H9 (cell line): Measurements from ENCODE around the gene MS4A18. TPM values are rescaled to one million over a fixed set of nuclear protein-coding genes. Genes with fewer than 3 reads are reported as not detected.

Experiments
- DNase-seq: peaks from one replicate; pipeline ENCODE4 v3.0.0-alpha.2; 2017
- H2AFZ ChIP-seq: one replicate; pipeline ENCODE4 v1.6.1; 2013; ENCODE audit warnings: mild to moderate bottlenecking, low read length, control low read depth, moderate library complexity
- H2AK5ac ChIP-seq: 2 replicates; pipeline ENCODE4 v1.6.1; 2013; ENCODE audit warnings: low read length, control low read depth, mixed read lengths; ENCODE audit not compliant: insufficient read length
- H2BK120ac ChIP-seq: one replicate; pipeline ENCODE4 v1.6.1; 2013; ENCODE audit warnings: low read depth, mild to moderate bottlenecking, low read length, control low read depth, inconsistent platforms; ENCODE audit not compliant: poor library complexity, severe bottlenecking
- H2BK12ac ChIP-seq: 2 replicates; pipeline ENCODE4 v1.6.1; 2013; ENCODE audit warnings: low read length, control low read depth, mixed read lengths, low read depth; ENCODE audit not compliant: insufficient read length
- H2BK15ac ChIP-seq: 2 replicates; pipeline ENCODE4 v1.6.1; 2013; ENCODE audit warnings: low read depth, low read length, control low read depth
- H2BK20ac ChIP-seq: one replicate; pipeline ENCODE4 v1.6.1; 2013; ENCODE audit warnings: low read depth, mild to moderate bottlenecking, low read length, control low read depth, inconsistent platforms; ENCODE audit not compliant: poor library complexity, severe bottlenecking
- H2BK5ac ChIP-seq: 2 replicates; pipeline ENCODE4 v1.6.1; 2013; ENCODE audit warnings: low read length, control low read depth, mixed read lengths; ENCODE audit not compliant: insufficient read length
- H3K14ac ChIP-seq: 2 replicates; pipeline ENCODE4 v1.6.1; 2013; ENCODE audit warnings: low read length, control low read depth; ENCODE audit not compliant: insufficient read depth
- H3K18ac ChIP-seq: 2 replicates; pipeline ENCODE4 v1.6.1; 2013; ENCODE audit warnings: low read depth, mild to moderate bottlenecking, mixed read lengths, low read length, control low read depth; ENCODE audit not compliant: insufficient read length
- H3K23ac ChIP-seq: 2 replicates; pipeline ENCODE4 v1.6.1; 2013; ENCODE audit warnings: low read length, control low read depth, mixed read lengths, low read depth; ENCODE audit not compliant: insufficient read length
- H3K23me2 ChIP-seq: 2 replicates; pipeline ENCODE4 v1.6.1; 2013; ENCODE audit warnings: low read depth, mild to moderate bottlenecking, mixed read lengths, low read length, control low read depth; ENCODE audit not compliant: insufficient read length, poor library complexity, severe bottlenecking
- H3K27ac ChIP-seq: 2 replicates; pipeline ENCODE4 v1.5.1; 2013; ENCODE audit warnings: low read length, control low read depth, mixed read lengths, low read depth; ENCODE audit not compliant: insufficient read length
- H3K27me3 ChIP-seq: 2 replicates; pipeline ENCODE4 v1.6.1; 2013; ENCODE audit warnings: low read length, control low read depth, inconsistent platforms; ENCODE audit not compliant: insufficient read depth
- H3K4ac ChIP-seq: 2 replicates; pipeline ENCODE4 v1.6.1; 2013; ENCODE audit warnings: low read depth, mild to moderate bottlenecking, control low read depth, inconsistent platforms, low read length, moderate library complexity
- H3K4me1 ChIP-seq: 2 replicates; pipeline ENCODE4 v1.6.1; 2013; ENCODE audit warnings: low read length, control low read depth, inconsistent platforms; ENCODE audit not compliant: insufficient read depth
- H3K4me2 ChIP-seq: 2 replicates; pipeline ENCODE4 v1.6.1; 2013; ENCODE audit warnings: low read length, control low read depth, mixed read lengths; ENCODE audit not compliant: insufficient read length, insufficient read depth
- H3K56ac ChIP-seq: 2 replicates; pipeline ENCODE4 v1.6.1; 2013; ENCODE audit warnings: low read depth, mild to moderate bottlenecking, mixed read lengths, low read length, control low read depth; ENCODE audit not compliant: insufficient read length
- H3K79me1 ChIP-seq: 2 replicates; pipeline ENCODE4 v1.6.1; 2013; ENCODE audit warnings: low read depth, mild to moderate bottlenecking, moderate library complexity, low read length, control low read depth, inconsistent platforms; ENCODE audit not compliant: insufficient read depth, poor library complexity, severe bottlenecking
- H3K79me2 ChIP-seq: 2 replicates; pipeline ENCODE4 v1.6.1; 2013; ENCODE audit warnings: low read length, control low read depth, inconsistent platforms; ENCODE audit not compliant: insufficient read depth
- H3K9ac ChIP-seq: 2 replicates; pipeline ENCODE4 v1.6.1; 2013; ENCODE audit warnings: low read length, control low read depth, mixed read lengths; ENCODE audit not compliant: insufficient read length; ENCODE audit errors: extremely low read depth
- H3K9me3 ChIP-seq: one replicate; pipeline ENCODE4 v1.6.1; 2013; ENCODE audit warnings: low read depth, low read length, inconsistent platforms; ENCODE audit not compliant: control insufficient read depth
- H3T11ph ChIP-seq: one replicate; pipeline ENCODE4 v1.6.1; 2013; ENCODE audit warnings: mild to moderate bottlenecking, low read length, control low read depth, inconsistent platforms
- H4K20me1 ChIP-seq: one replicate; pipeline ENCODE4 v1.6.1; 2013; ENCODE audit not compliant: control insufficient read depth, insufficient read length, insufficient read depth
- H4K5ac ChIP-seq: 2 replicates; pipeline ENCODE4 v1.6.1; 2013; ENCODE audit warnings: low read depth, mild to moderate bottlenecking, mixed read lengths, low read length, control low read depth; ENCODE audit not compliant: insufficient read length
- H4K8ac ChIP-seq: replicated peaks from 2 replicates; pipeline ENCODE4 v1.6.1; 2013; ENCODE audit warnings: low read length, control low read depth, mixed read lengths, low read depth; ENCODE audit not compliant: insufficient read length
- H4K91ac ChIP-seq: 2 replicates; pipeline ENCODE4 v1.6.1; 2013; ENCODE audit warnings: low read depth, mild to moderate bottlenecking, moderate library complexity, mixed read lengths, low read length, control low read depth; ENCODE audit not compliant: insufficient read length
- H3K27ac Mint-ChIP-seq, 3 experiments: 2 replicates in 2 of 3; 3 replicates in 1 of 3; pipeline ENCODE4 v1.8.0; 2020 to 2021; ENCODE audit warnings: mixed read lengths in 3 of 3, mild to moderate bottlenecking in 1 of 3, moderate library complexity in 1 of 3
- H3K27me3 Mint-ChIP-seq: 2 replicates; pipeline ENCODE4 v1.8.0; 2021; ENCODE audit warnings: low read depth, mild to moderate bottlenecking, moderate library complexity, mixed read lengths
- H3K36me3 Mint-ChIP-seq, 3 experiments: 2 replicates in 2 of 3; 3 replicates in 1 of 3; pipeline ENCODE4 v1.8.0; 2020 to 2021; ENCODE audit warnings: low read depth in 3 of 3, mixed read lengths in 3 of 3; ENCODE audit not compliant: insufficient read depth in 1 of 3
- H3K4me1 Mint-ChIP-seq, 2 experiments: 2 replicates each; pipeline ENCODE4 v1.8.0; 2020; ENCODE audit warnings: mixed read lengths in 2 of 2
- H3K4me3 Mint-ChIP-seq, 2 experiments: 2 replicates in 1 of 2; 3 replicates in 1 of 2; pipeline ENCODE4 v1.8.0; 2020 to 2021; ENCODE audit warnings: mild to moderate bottlenecking in 2 of 2, mixed read lengths in 2 of 2, moderate library complexity in 1 of 2
- H3K9me3 Mint-ChIP-seq, 2 experiments: 2 replicates in 1 of 2; 3 replicates in 1 of 2; pipeline ENCODE4 v1.8.0; 2020; ENCODE audit warnings: mild to moderate bottlenecking in 2 of 2, mixed read lengths in 2 of 2, moderate library complexity in 1 of 2
- CTCF ChIP-seq: fragments of 200-600 bp; sonication (generic); conservative IDR thresholded peaks from 3 replicates; pipeline ENCODE4 v1.8.0; 2021; ENCODE audit warnings: antibody characterized with exemption, mild to moderate bottlenecking
- WGBS: extraction: QIAGEN DNeasy Blood & Tissue Kit; methylation state at CpG from one replicate; pipeline ENCODE4 v1.1.7; 2013; ENCODE audit warnings: missing lambda C conversion rate, low lambda C conversion rate, mixed read lengths; ENCODE audit not compliant: insufficient read length; ENCODE audit errors: extremely low coverage; 5-methylcytosine and 5-hydroxymethylcytosine counted together
- total RNA-seq: library from RNA; stranded (reverse); gene quantifications from 2 replicates; pipeline ENCODE4 v1.2.1, GENCODE V29; 2021

MS4A18 gene
- total RNA-seq, 1 experiment from 2014 or later = not detected

GRCh38 chr11:60777572-60777971, 53.1 kb downstream of the MS4A18 start:
- H2BK5ac ChIP-seq = no peak overlapping the region
- H3K4me3 Mint-ChIP-seq = no peak overlapping the region
- no peak overlapping the region for H2AK5ac ChIP-seq
- H3K9ac ChIP-seq = no peak overlapping the region
- H3K9me3 ChIP-seq = no peaks in the 10 kb centered on the region
- H3K4me2 ChIP-seq = no peak overlapping the region
- no peak overlapping the region for H3K27ac ChIP-seq
- H3K27ac Mint-ChIP-seq = no peak overlapping the region
- H3K14ac ChIP-seq = no peak overlapping the region
- H4K8ac ChIP-seq = no peak overlapping the region
- H3K23ac ChIP-seq = no peak overlapping the region
- H3K4ac ChIP-seq = no peak overlapping the region
- H4K20me1 ChIP-seq = no peaks in the 10 kb centered on the region
- H3K79me2 ChIP-seq = no peaks in the 10 kb centered on the region
- H2AFZ ChIP-seq = no peak overlapping the region
- no peaks in the 10 kb centered on the region for H3K23me2 ChIP-seq
- peaks cover 17% of the 10 kb centered on the region for H3K27me3 Mint-ChIP-seq
- H3K9me3 Mint-ChIP-seq = peaks cover 0 to 2% of the 10 kb centered on the region in 2 experiments; a peak in 1 of 5 replicates
- no peak overlapping the region for H2BK120ac ChIP-seq
- H4K91ac ChIP-seq = no peak overlapping the region
- H3K27me3 ChIP-seq = no peaks in the 10 kb centered on the region
- no peak for TF ChIP-seq CTCF
- H3K18ac ChIP-seq = no peak overlapping the region
- peaks cover 4 to 7% of the 10 kb centered on the region in 2 experiments; a peak in 3 of 4 replicates for H3K4me1 Mint-ChIP-seq
- no peak overlapping the region for H3K56ac ChIP-seq
- DNase-seq = no peak
- no peaks in the 10 kb centered on the region for H3K79me1 ChIP-seq
- H2BK12ac ChIP-seq = no peak overlapping the region
- no peak overlapping the region for H2BK15ac ChIP-seq
- H3T11ph ChIP-seq = no peak overlapping the region
- H3K36me3 Mint-ChIP-seq = no peaks in the 10 kb centered on the region
- H3K4me1 ChIP-seq = no peaks in the 10 kb centered on the region
- H4K5ac ChIP-seq = no peak overlapping the region
- H2BK20ac ChIP-seq = no peak overlapping the region
- no CpG with 5 or more reads among the region's 2 CpGs for WGBS
